HEK293 (cell line): Measurements from ENCODE around the gene CCM2.

Source experiments
- CTCF ChIA-PET: fragments of 350-600 bp; formaldehyde crosslinking; extraction: SDS; loops from one replicate; lab custom pipeline; 2021; ENCODE audit warnings: antibody characterized with exemption; lab: Yijun Ruan, JAX
- POLR2A ChIA-PET: fragments of 300-600 bp; formaldehyde crosslinking; extraction: SDS; loops from one replicate; lab custom pipeline; 2020; ENCODE audit warnings: antibody characterized with exemption, inconsistent platforms; lab: Yijun Ruan, JAX
- H3K27ac ChIP-seq: fragments of 200-500 bp; sonication (Bioruptor generic); 2 replicates; pipeline ENCODE4 v1.5.1; 2014; ENCODE audit warnings: low read depth, low read length, control low read depth, inconsistent platforms; ENCODE audit errors: extremely low read depth
- H3K36me3 ChIP-seq, 2 experiments: fragments of 200-500 bp in 1 of 2; sonication (Bioruptor generic) in 1 of 2; 1 replicate in 1 of 2; 2 replicates in 1 of 2; pipeline ENCODE4 v1.5.1; 2014 to 2017; ENCODE audit warnings: inconsistent platforms in 2 of 2, low read length in 2 of 2; ENCODE audit not compliant: control insufficient read depth in 2 of 2, insufficient read depth in 1 of 2
- H3K4me1 ChIP-seq: fragments of 200-500 bp; sonication (Bioruptor generic); 2 replicates; pipeline ENCODE4 v1.5.1; 2014; ENCODE audit warnings: mild to moderate bottlenecking, low read length, inconsistent platforms; ENCODE audit not compliant: control insufficient read depth, insufficient read depth
- H3K4me3 ChIP-seq: 2 replicates; pipeline ENCODE4 v1.5.1; 2011; ENCODE audit warnings: low read depth, mild to moderate bottlenecking, control low read depth, low read length, moderate library complexity
- H3K9me3 ChIP-seq: fragments of 200-500 bp; sonication (Bioruptor generic); 2 replicates; pipeline ENCODE4 v1.5.1; 2014; ENCODE audit warnings: low read depth, low read length, inconsistent platforms; ENCODE audit not compliant: control insufficient read depth, insufficient read depth
- BCL6B ChIP-seq: fragments of 450-650 bp; formaldehyde crosslinking; IDR thresholded peaks from 2 replicates; pipeline ENCODE4 v1.5.1; 2017; ENCODE audit warnings: missing biosample characterization, missing genetic modification characterization
- HIC1 ChIP-seq: fragments of 450-650 bp; formaldehyde crosslinking; IDR thresholded peaks from 2 replicates; pipeline ENCODE4 v1.5.1; 2016; ENCODE audit warnings: missing biosample characterization, missing genetic modification characterization
- OSR2 ChIP-seq: fragments of 450-650 bp; formaldehyde crosslinking; IDR thresholded peaks from 2 replicates; pipeline ENCODE4 v1.5.1; 2016; ENCODE audit warnings: missing biosample characterization, missing genetic modification characterization
- OVOL3 ChIP-seq: fragments of 450-650 bp; formaldehyde crosslinking; IDR thresholded peaks from 2 replicates; pipeline ENCODE4 v1.5.1; 2016; ENCODE audit warnings: missing biosample characterization, missing genetic modification characterization
- SCRT1 ChIP-seq: fragments of 450-650 bp; formaldehyde crosslinking; IDR thresholded peaks from 2 replicates; pipeline ENCODE4 v1.5.1; 2016; ENCODE audit warnings: missing biosample characterization, missing genetic modification characterization, borderline replicate concordance
- SCRT2 ChIP-seq: fragments of 450-650 bp; formaldehyde crosslinking; IDR thresholded peaks from 2 replicates; pipeline ENCODE4 v1.5.1; 2016; ENCODE audit warnings: missing biosample characterization, missing genetic modification characterization
- TCF7L2 ChIP-seq: IDR thresholded peaks from 2 replicates; pipeline ENCODE4 v1.6.1; 2011; ENCODE audit warnings: low read depth, mild to moderate bottlenecking, inconsistent platforms, low read length, moderate library complexity, borderline replicate concordance
- YY1 ChIP-seq: fragments of 450-650 bp; formaldehyde crosslinking; IDR thresholded peaks from 2 replicates; pipeline ENCODE4 v1.5.1; 2018; ENCODE audit warnings: missing biosample characterization, missing genetic modification characterization
- ZBTB17 ChIP-seq: fragments of 450-650 bp; formaldehyde crosslinking; IDR thresholded peaks from 2 replicates; pipeline ENCODE4 v1.5.1; 2016; ENCODE audit warnings: missing biosample characterization, missing genetic modification characterization
- ZBTB6 ChIP-seq: fragments of 450-650 bp; formaldehyde crosslinking; IDR thresholded peaks from 2 replicates; pipeline ENCODE4 v1.5.1; 2017; ENCODE audit warnings: missing biosample characterization, missing genetic modification characterization
- ZFP69B ChIP-seq: fragments of 450-650 bp; formaldehyde crosslinking; IDR thresholded peaks from 2 replicates; pipeline ENCODE4 v1.5.1; 2016; ENCODE audit warnings: missing biosample characterization, missing genetic modification characterization
- ZNF140 ChIP-seq: fragments of 450-650 bp; formaldehyde crosslinking; IDR thresholded peaks from 2 replicates; pipeline ENCODE4 v1.5.1; 2016; ENCODE audit warnings: missing biosample characterization, missing genetic modification characterization
- ZNF174 ChIP-seq: fragments of 450-650 bp; formaldehyde crosslinking; IDR thresholded peaks from 2 replicates; pipeline ENCODE4 v1.5.0; 2017; ENCODE audit warnings: missing biosample characterization, mild to moderate bottlenecking, missing genetic modification characterization
- ZNF23 ChIP-seq: fragments of 450-650 bp; formaldehyde crosslinking; IDR thresholded peaks from 2 replicates; pipeline ENCODE4 v1.5.1; 2016; ENCODE audit warnings: missing biosample characterization, missing genetic modification characterization, borderline replicate concordance
- ZNF248 ChIP-seq: fragments of 450-650 bp; formaldehyde crosslinking; IDR thresholded peaks from 2 replicates; pipeline ENCODE4 v1.5.1; 2017; ENCODE audit warnings: missing biosample characterization, missing genetic modification characterization
- ZNF416 ChIP-seq: fragments of 450-650 bp; formaldehyde crosslinking; IDR thresholded peaks from 2 replicates; pipeline ENCODE4 v1.5.1; 2016; ENCODE audit warnings: missing biosample characterization, missing genetic modification characterization
- ZNF501 ChIP-seq: fragments of 450-650 bp; formaldehyde crosslinking; IDR thresholded peaks from 2 replicates; pipeline ENCODE4 v1.5.1; 2016; ENCODE audit warnings: missing biosample characterization, missing genetic modification characterization
- ZNF530 ChIP-seq: fragments of 450-650 bp; formaldehyde crosslinking; IDR thresholded peaks from 2 replicates; pipeline ENCODE4 v1.5.1; 2016; ENCODE audit warnings: low read depth, missing biosample characterization, missing genetic modification characterization
- ZNF560 ChIP-seq: fragments of 450-650 bp; formaldehyde crosslinking; IDR thresholded peaks from 2 replicates; pipeline ENCODE4 v1.5.1; 2017; ENCODE audit warnings: missing biosample characterization, missing genetic modification characterization, borderline replicate concordance
- ZNF561 ChIP-seq: fragments of 450-650 bp; IDR thresholded peaks from 2 replicates; pipeline ENCODE4 v1.5.1; 2018; ENCODE audit warnings: missing biosample characterization, missing genetic modification characterization, borderline replicate concordance
- ZNF664 ChIP-seq: fragments of 450-650 bp; formaldehyde crosslinking; IDR thresholded peaks from 2 replicates; pipeline ENCODE4 v1.5.1; 2016; ENCODE audit warnings: missing biosample characterization, missing genetic modification characterization
- ZNF843 ChIP-seq: fragments of 450-650 bp; formaldehyde crosslinking; IDR thresholded peaks from 2 replicates; pipeline ENCODE4 v1.5.1; 2016; ENCODE audit warnings: missing biosample characterization, missing genetic modification characterization
- ZSCAN16 ChIP-seq: fragments of 450-650 bp; formaldehyde crosslinking; IDR thresholded peaks from 2 replicates; pipeline ENCODE4 v1.5.1; 2016; ENCODE audit warnings: missing biosample characterization, missing genetic modification characterization

Gene CCM2

GRCh38 chr7:44984478-44984758 is 15.6 kb upstream of the CCM2 start (continued):
- TF ChIP-seq HIC1 (tag by site-specific recombination) (no peak), ZNF843 (tag by site-specific recombination) (no peak)

GRCh38 chr7:44985033-44985695 is 14.8 kb upstream of the CCM2 start:
- ChIA-PET POLR2A (interaction anchor here (0.7 to 3.9 kb wide), 11 partner anchors 11 to 151 kb away, joined by 3 to 37 read pairs (median 4); partner anchors contain the start of genes CCM2, H2AZ2 and TBRG4), CTCF (interaction anchor here (1.0 to 1.1 kb wide), 2 partner anchors 11 to 13 kb away, joined by 3 read pairs; no protein-coding TSS in a partner anchor)
- H3K36me3 ChIP-seq = peaks cover 8 to 47% of the 10 kb centered on the region in 2 experiments; a peak in 2 of 3 replicates
- no peaks in the 10 kb centered on the region; the same call in 1 of the 2 replicates for H3K4me1 ChIP-seq
- no peaks in the 10 kb centered on the region for H3K9me3 ChIP-seq
- peak overlapping the region; percentile 79 for H3K4me3 ChIP-seq
- TF ChIP-seq SCRT1 (tag by site-specific recombination) (peak; percentile 45; the same call in 1 of the 2 replicates), ZBTB17 (tag by site-specific recombination) (0 out of 2 replicates have a peak, but pooled peaks have one; percentile 17), SCRT2 (tag by site-specific recombination) (peak; percentile 89), BCL6B (tag by site-specific recombination) (no peak)
- TF ChIP-seq, all 188 proteins: peak for 3
- peak overlapping the region; percentile 98; the same call in 1 of the 2 replicates for H3K27ac ChIP-seq

- Histone ChIP-seq H3K9me3 (no peaks in the 10 kb centered on the region), H3K4me3 (peak overlapping the region; percentile 79), H3K27ac (peak overlapping the region; percentile 98), H3K36me3 (peaks cover 8 to 46% of the 10 kb centered on the region in 2 experiments; a peak in 2 of 3 replicates), H3K4me1 (peaks cover 5% of the 10 kb centered on the region)
- CTCF ChIA-PET = interaction anchor here (1.0 to 1.1 kb wide), 2 partner anchors 12 kb away, joined by 3 read pairs; no protein-coding TSS in a partner anchor
- TF ChIP-seq ZNF416 (tag by site-specific recombination) = no peak
- TF ChIP-seq OVOL3 (tag by site-specific recombination) = no peak
- TF ChIP-seq ZSCAN16 (tag by site-specific recombination) = 0 out of 2 replicates have a peak, but pooled peaks have one; percentile 0
- POLR2A ChIA-PET = interaction anchor here (0.7 to 1.9 kb wide), 10 partner anchors 10 to 150 kb away, joined by 3 to 12 read pairs (median 4); partner anchors contain the start of genes CCM2, H2AZ2 and TBRG4
Observed at GRCh38 chr7:44985900-44986217, 14.1 kb upstream of the CCM2 start.

GRCh38 chr7:44986218-44987053 is 13.6 kb upstream of the CCM2 start:
- H3K27ac ChIP-seq = peak overlapping the region; percentile 98
- H3K9me3 ChIP-seq = no peaks in the 10 kb centered on the region
- peaks cover 8 to 42% of the 10 kb centered on the region in 2 experiments; a peak in 2 of 3 replicates for H3K36me3 ChIP-seq
- ChIA-PET POLR2A (interaction anchor here (0.7 to 1.9 kb wide), 10 partner anchors 10 to 150 kb away, joined by 3 to 12 read pairs (median 4); partner anchors contain the start of genes CCM2, H2AZ2 and TBRG4), CTCF (interaction anchor here (1.0 to 1.1 kb wide), 2 partner anchors 11 to 13 kb away, joined by 3 read pairs; no protein-coding TSS in a partner anchor)
- H3K4me1 ChIP-seq = peaks cover 5% of the 10 kb centered on the region
- H3K4me3 ChIP-seq = peak overlapping the region; percentile 79
- no peak for TF ChIP-seq ZNF248
- 0 out of 2 replicates have a peak, but pooled peaks have one; percentile 51 for TF ChIP-seq ZFP69B (tag by site-specific recombination)
- TF ChIP-seq OSR2 (tag by site-specific recombination) = no peak
- no peak for TF ChIP-seq ZNF140
- TF ChIP-seq ZNF664 (tag by site-specific recombination) = no peak
- TF ChIP-seq ZNF561 = peak; percentile 44; the same call in 1 of the 2 replicates
- TF ChIP-seq ZNF530 (tag by site-specific recombination) = no peak; the same call in 1 of the 2 replicates
- no peak; the same call in 1 of the 2 replicates for TF ChIP-seq ZBTB6 (tag by site-specific recombination)
- TF ChIP-seq ZNF501 (tag by site-specific recombination) = peak; percentile 91; the same call in 1 of the 2 replicates
- TF ChIP-seq ZNF174 = no peak
- peak; percentile 49; the same call in 1 of the 2 replicates for TF ChIP-seq YY1 (tag by site-specific recombination)
- no peak for TF ChIP-seq TCF7L2
- TF ChIP-seq ZNF23 (tag by site-specific recombination) = no peak
- TF ChIP-seq ZNF560 (tag by site-specific recombination) = no peak
